ENCODE data around the gene AAMP.

Gene AAMP

DNA sequence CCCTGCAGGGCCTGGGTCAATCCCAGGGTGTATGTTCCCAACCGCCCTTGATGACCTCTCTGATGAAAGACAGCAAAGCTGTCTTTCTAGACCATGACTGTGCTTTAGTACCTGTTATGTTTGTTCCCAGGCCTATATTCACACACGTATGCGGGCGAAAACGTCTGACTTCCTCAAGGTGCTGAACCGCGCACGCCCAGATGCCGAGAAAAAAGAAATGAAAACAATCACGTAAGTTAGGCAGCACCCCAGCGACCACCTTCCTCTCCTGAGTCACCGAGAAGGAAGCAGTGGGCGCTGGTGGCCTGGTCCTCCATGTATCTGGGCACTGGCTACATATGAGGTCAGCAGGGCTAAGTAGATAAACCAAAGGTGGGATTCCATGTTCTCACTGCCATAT is 20.2 kb downstream of the AAMP start:
- ChIA-PET POLR2A (no interaction called here), CTCF (no interaction called here)
- no peak overlapping the region for H3K4me3 ChIP-seq (ENCODE audit: low read depth, low read length)
- no peak for TF ChIP-seq CTCF (IDR thresholded peaks at IDR 0.05; ENCODE audit: insufficient read depth, low read length, missing control alignments)
- no peak for DNase-seq (ENCODE audit: low read depth, low spot score)

GRCh38 chr2:218245214-218245613 is 24.7 kb downstream of the AAMP start:
- ChIA-PET POLR2A (no interaction called here), CTCF (interaction anchor here (0.9 to 8.3 kb wide), 4 partner anchors 9 to 59 kb away, joined by 3 to 75 read pairs (median 12); no protein-coding TSS in a partner anchor)
- no peak overlapping the region for H3K4me3 ChIP-seq (ENCODE audit: low read depth, low read length)

GRCh38 chr2:218244665-218245064 is 25.3 kb downstream of the AAMP start:
- DNase-seq (ENCODE audit: low read depth, low spot score), result no peak
- H3K4me3 ChIP-seq (ENCODE audit: low read depth, low read length), result no peak overlapping the region
- no peak for TF ChIP-seq CTCF (IDR thresholded peaks at IDR 0.05; ENCODE audit: insufficient read depth, low read length, missing control alignments)
- POLR2A ChIA-PET, result no interaction called here
- CTCF ChIA-PET, result interaction anchor here (1.0 to 8.3 kb wide), 4 partner anchors 9 to 14 kb away, joined by 3 to 75 read pairs (median 14); no protein-coding TSS in a partner anchor

More at GRCh38 chr2:218245214-218245613, 24.7 kb downstream of the AAMP start:
- no peak for DNase-seq (ENCODE audit: low read depth, low spot score)
- TF ChIP-seq CTCF (IDR thresholded peaks at IDR 0.05; ENCODE audit: insufficient read depth, low read length, missing control alignments), result no peak

DNA sequence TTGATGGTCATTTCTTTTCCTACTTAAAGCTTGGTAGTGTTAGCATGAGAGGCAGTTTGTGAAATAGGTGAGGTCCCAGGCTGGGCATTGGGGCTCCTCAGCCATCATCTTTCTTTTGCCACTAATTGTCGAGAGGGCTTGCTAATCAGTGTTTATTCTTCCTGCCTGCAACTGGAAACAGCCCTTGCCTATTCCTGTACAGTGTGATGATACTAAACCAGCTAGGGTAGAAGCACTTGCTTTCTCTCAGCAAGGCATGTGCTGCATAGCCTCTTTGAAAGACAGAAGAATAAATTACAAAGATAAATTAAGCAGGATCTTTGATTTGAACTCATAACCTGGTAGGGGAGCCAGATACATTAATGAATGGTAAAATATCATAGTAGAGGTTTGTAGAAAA is 25.7 kb downstream of the AAMP start:
- DNase-seq (ENCODE audit: low read depth, low spot score), result no peak
- no peak overlapping the region for H3K4me3 ChIP-seq (ENCODE audit: low read depth, low read length)
- CTCF ChIA-PET, result interaction anchor here (1.0 to 8.3 kb wide), 5 partner anchors 8 to 26 kb away, joined by 3 to 75 read pairs (median 5); partner anchors contain the start of genes AAMP and PNKD
- TF ChIP-seq CTCF (IDR thresholded peaks at IDR 0.05; ENCODE audit: insufficient read depth, low read length, missing control alignments), result no peak
- POLR2A ChIA-PET, result no interaction called here

DNA sequence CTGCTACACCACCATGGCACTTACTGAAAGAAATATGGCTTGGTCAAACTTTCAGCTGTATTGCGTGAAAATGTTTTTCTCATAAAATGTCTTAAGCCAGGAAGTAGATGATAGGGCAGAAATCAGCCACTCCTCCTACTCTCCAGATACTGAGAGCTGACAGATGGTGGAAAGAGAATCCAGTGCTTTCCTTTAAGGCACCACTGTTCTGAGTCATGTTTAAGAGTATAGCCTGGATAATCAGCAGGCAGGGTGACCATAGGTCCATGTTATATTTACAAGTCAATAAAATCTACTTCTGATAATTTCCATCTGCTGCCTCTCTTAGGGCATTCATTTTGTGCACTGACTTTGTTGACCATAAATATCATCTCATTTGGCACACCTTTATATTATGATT is 31.1 kb downstream of the AAMP start:
- no peak for DNase-seq (ENCODE audit: low read depth, low spot score)
- ChIA-PET POLR2A (no interaction called here), CTCF (interaction anchor here (1.4 kb wide), 1 partner anchor 10 kb away, joined by 3 read pairs; no protein-coding TSS in a partner anchor)

DNA sequence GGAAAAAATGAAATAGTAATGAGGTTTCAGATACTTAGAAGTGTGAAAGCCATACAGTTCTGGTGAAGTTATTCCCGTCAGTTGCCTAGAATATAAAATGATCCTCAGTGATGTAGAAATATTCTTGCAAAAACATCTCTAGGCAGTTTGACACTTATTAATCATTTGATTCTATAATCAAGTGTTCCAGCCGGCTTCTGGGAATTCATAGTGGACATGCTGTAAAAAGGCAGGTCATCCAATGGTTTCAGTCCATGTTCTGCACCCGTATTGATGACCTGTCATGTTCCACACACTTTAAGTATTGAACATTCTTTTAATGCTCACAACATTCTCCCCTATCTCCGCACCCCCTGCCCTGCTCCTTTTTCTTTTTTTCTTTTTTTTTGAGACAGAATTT is 33.1 kb downstream of the AAMP start:
- TF ChIP-seq CTCF (IDR thresholded peaks at IDR 0.05; ENCODE audit: insufficient read depth, low read length, missing control alignments), result no peak
- POLR2A ChIA-PET, result no interaction called here
- H3K4me3 ChIP-seq (ENCODE audit: low read depth, low read length), result no peak overlapping the region
- CTCF ChIA-PET, result no interaction called here
- DNase-seq (ENCODE audit: low read depth, low spot score), result no peak

More for the DNA sequence above, 31.1 kb downstream of the AAMP start:
- no peak overlapping the region for H3K4me3 ChIP-seq (ENCODE audit: low read depth, low read length)
- no peak for TF ChIP-seq CTCF (IDR thresholded peaks at IDR 0.05; ENCODE audit: insufficient read depth, low read length, missing control alignments)

Measured in AG04449 (cell line).